HG03175 (cell line): ENCODE data around the gene AK9.
"Not testable (repeated sequence)": the region's sequence is repeated elsewhere in the genome, so short reads cannot be mapped to it uniquely, and the experiment has no call there.

Source experiments
- ATAC-seq: cut with Tn5 transposase; IDR thresholded peaks from one replicate; pipeline ENCODE4 v1.9.1; 2021; ENCODE audit warnings: mild to moderate bottlenecking, moderate library complexity; ENCODE audit not compliant: unreplicated experiment

Gene AK9

DNA sequence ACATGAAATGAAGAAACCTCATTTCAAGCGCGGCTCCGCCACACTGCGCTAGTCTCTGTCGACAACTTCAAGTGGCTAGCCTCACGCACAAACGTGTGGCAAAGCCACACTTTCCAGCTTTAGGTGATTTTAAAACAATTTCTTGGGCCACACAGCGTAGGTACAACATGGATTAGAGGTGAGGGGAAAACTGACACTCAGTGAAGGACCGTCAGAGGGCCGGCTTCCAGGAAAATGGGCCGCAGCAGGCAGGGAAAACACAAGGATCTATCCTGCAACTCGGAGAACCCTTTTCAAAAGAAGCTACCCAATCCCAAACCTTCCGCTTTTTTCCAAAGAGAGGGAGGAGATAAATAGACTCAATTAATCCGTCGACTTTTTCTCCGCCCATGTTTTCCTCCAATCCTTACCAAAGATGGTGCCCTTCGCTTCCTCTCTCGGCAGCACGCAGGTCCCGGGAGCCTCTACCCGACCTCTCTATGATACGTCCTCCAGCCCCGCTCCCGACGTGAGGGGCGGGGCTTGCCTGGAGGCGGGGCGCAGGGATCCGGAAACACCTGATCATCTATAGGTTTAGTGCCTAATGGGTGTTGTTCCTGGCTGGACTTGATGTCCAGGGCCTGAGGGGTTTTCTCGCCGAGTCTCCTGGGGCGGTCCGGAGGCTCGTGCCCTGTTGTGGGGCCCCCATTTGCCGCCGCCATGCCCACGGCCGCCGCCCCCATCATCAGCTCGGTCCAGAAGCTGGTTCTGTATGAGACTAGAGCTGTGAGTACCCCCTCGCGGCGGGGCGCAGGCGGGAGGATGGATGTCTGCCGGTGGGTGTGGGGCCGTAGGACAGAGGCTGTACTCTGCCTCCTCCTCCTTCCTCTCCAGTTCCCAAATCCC lies at the start of gene AK9, which contains the start of gene FIG4:
AK9 (minus strand) TSS at position 466 of the 885 bp plus-strand sequence. CDS start 15,457 bp downstream, outside the sequence.
FIG4 (plus strand) TSS at position 560 of the 885 bp plus-strand sequence; CDS start at position 700, 140 bp downstream.
- ATAC-seq, result peak; percentile 93

DNA sequence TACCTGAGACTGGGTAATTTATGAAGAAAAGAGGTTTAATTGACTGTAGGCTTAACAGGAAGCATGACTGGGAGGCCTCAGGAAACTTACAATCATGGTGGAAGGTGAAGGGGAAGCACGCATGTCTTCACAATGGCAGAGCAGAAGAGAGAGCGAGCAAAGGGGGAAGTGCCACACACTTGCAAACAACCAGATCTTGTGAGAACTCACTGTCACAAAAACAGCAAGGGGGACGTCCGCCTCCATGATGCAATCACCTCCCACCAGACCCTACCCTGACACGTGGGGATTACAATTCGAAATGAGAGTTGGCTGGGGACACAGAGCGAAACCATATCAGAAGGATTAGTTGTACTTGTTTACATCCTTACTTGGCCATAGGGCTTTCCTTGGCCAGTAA lies 49.8 kb upstream of the AK9 start:
- no peak for ATAC-seq

DNA sequence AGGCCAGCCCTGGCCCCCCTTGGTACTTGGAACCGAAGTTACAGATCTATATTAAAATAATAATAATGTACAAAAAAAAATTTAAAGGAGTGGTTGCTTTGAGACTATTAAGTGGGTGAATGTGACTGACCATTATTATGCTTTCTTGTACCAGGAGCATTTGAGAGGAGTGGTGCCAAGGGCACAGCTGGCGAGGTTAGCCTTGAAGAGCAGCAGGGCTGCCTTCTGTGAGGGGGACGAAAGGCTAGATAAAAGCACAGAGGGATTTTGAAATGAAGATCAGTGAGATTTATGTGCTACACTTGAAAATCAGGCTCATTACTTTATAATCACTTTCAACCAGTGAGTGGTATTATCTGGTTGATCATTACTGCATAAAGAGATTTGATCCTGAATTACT lies 48.7 kb upstream of the AK9 start:
- ATAC-seq, result no peak

DNA sequence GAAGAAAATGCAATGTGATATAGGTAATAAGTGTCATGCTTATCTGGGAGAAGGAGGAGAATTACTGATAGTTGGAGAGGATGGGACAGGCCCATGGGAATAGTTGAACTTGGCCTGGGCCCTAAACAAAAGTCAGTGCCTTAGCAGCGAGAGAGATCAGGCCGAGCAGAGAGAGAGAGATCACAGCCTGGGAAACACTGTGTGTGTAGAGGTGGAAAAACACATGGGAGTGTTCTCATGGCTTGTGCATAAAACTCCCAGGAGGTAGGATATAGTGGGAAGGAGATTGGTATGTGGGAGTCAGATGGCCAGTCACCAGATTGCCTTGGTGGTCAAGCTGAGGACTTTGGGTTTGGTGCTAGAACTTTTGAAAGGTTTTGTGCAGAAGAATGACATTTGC lies 47.7 kb upstream of the AK9 start:
- no peak for ATAC-seq

DNA sequence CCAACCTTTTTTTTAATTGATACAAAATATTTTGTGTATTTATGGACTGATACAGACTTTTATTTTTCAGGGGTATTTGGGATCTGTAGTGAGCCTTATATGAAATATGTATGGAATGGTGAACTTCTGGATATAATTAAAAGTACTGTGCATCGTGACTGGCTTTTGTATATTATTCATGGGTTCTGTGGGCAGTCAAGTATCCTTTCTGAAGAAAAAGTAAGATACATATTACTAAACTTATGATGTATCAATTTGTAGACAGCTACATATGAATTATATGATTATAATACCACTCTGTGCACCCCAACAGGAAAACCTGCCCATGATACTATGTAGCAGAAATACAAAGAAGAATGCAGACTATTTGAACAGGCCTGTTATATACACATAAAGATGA lies 47.3 kb upstream of the AK9 start:
- no peak for ATAC-seq

DNA sequence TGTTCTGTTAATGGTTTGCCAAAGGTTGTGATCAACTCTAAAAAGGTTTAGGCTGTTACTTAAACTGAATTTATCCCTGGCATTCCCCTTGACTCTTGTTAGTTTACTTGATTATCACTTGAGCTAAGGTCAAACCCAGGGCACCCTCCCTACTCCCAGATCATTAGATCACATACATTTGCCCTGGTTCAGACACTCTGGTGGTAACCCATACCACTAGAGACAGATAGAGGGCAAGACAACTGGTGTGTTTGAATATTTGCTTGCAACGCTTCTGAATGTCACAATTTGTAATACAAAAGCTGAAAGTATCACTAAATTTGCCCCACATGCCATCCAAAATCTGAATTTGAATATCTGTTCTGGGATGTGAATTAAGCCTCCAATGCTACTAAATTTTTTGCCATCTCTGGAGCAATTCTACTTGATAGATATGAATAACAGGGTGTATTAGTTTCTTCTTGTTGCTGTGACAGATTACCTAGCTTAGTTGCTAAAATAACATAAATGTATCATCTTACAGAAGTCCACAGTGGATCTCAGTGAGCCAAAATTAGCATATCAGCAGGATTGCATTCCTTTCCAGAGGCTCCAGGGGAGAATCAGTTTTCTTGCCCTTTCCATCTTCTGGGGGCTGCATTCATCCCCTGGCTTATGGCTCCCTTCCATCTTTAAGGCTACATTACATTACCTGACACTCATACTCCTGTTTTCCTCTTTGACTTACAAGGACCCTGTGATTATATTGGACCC lies 45.4 kb upstream of the AK9 start:
- no peak for ATAC-seq

DNA sequence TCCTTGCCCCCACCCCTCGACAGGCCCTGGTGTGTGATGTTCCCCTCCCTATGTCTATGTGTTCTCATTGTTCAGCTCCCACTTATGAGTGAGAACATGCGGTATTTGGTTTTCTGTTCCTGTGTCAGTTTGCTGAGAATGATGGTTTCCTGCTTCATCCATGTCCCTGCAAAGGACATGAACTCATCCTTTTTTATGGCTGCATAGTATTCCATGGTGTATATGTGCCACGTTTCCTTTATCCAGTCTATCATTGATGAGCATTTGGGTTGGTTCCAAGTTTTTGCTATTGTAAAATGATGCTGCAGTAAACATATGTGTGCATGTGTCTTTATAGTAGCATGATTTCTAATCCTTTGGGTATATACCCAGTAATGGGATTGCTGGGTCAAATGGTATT lies 34.2 kb upstream of the AK9 start:
- not testable (repeated sequence) for ATAC-seq

DNA sequence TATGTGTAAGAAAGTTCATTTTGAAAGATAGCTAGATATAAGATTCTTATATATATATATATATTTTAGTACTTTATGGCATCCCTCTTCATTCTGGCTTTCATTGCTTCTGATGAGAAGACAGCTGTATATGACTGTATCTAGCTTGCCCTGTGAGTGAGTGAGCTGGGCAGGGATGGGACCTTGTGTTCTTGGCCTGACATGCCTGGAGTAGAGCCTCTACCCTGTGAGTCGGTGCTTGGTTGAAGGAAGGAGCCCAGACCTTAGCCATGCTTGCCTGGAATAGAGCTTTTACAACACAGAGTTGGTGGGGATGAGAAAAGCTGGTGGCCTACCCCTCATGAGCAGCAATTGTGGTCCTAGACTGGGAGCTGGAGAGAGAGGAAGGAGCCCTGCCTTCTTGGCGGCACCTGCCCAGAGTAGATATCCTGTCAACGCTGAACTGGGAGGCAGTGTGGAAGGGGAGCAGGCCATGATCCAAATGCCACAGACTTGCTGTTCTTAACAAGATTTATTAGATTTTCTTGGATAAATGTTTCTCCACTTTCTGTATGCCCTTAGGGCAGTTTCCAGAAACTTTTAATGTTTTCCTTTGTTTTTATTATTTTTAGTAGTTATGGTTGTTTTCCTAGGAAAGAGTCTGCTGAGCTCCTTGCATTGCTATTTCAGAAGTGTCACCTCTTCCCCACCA lies 31.7 kb upstream of the AK9 start:
- ATAC-seq, result no peak

DNA sequence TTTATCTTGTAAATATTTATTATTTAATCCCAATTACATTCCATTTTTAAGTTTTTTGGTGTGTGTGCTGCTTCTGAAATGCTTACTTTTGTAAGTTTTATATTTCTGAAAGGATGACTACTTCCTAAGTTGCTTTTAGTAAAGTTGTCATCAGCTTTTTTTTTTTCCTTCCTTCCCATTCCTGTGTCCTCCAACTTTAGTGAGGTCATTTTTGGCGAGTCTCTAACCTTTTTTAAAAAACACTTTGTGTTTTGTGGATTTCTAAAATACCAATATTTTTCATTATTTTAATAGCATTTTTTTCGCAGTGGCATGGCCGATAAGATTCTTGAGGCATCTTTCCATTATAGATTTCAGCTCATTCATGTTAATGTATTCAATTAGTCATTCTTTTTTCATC lies 31.0 kb upstream of the AK9 start:
- no peak for ATAC-seq

DNA sequence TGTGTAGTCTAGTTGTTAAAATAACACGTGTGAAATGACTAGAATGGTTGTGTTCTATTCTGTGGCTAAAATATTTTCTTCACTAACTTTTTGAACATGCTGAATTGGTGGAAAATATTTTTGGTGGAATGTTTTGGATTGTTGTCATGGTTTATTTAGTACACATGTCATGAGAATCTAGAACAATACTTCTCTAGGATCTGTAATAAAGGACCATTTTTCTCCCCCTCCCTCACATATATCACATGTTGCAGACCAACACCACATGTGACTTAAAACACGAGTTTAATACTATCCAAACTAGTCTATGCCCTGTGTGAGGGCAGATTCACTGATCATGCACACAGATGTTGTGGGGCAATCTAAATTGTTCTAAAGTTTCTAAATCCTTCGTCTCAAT lies 29.3 kb upstream of the AK9 start:
- no peak for ATAC-seq

DNA sequence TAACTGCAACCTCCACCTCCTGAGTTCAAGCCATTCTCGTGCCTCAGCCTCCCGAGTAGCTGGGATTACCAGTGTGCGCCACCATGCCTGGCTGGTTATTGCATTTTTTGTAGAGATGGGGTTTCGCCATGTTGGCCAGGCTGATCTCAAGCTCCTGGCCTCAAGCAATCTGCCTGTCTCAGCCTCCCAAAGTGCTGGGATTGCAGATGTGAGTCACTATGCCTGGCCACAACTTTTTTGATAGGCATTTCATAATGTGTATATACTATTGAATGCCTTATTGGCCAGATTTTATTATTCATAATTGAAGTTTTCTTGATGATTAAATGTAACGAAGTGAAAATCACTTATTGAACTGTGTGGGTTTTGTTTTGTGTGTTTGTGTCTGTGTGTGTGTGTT lies 28.0 kb upstream of the AK9 start:
- no peak for ATAC-seq

DNA sequence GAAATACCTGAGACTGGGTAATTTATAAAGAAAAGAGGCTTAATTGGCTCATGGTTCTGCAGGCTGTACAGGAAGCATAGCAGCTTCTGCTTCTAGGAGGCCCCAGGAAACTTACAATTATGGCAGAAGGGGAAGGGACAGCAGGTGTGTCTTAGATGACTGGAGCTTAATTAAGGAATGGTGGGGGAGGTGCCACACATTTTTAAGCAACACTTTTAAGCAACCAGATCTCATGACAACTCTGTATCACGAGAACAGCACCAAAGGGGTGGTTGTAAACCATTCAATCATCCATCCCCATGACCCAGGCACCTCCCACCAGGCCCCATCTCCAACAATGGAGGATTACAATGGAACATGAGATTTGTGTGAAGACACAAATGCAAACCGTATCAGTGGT lies 27.0 kb upstream of the AK9 start:
- no peak for ATAC-seq

DNA sequence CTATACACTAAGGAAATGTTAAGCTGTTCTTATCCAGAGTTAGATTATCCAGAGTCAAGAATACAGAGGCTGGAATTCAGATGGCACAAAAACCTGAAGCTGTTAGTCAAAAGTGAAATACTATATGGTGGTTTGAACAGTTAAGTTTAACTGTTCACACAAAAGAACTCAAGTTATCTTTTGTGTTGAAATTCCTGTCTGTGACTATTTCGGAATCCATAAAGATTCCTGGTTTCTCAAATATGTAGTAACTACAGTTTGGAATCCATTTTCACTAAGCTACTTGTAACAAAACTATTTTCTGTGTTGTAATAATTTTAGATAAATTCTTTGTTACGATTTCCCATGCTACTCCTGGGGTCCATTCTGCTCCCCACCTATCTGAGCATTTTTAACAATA lies 24.6 kb upstream of the AK9 start:
- ATAC-seq, result no peak

DNA sequence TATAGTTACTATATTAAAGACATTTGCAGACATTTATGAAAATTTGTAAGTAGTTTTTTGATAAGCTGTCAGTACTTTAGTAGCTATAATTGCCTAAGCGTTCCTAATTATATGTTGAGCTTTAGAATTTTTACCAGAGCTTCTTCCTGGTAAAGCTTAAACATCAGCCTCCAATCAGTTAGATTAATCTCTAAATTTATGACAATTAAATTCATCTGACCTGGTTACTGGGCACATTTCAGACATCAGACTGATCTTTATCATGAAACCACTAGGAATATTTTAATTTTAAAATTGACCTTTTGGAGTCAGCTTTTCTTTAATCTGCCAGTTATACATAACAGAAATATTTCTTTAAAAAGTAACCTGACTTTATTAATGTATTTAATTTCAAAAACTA lies 23.6 kb upstream of the AK9 start:
- no peak for ATAC-seq

DNA sequence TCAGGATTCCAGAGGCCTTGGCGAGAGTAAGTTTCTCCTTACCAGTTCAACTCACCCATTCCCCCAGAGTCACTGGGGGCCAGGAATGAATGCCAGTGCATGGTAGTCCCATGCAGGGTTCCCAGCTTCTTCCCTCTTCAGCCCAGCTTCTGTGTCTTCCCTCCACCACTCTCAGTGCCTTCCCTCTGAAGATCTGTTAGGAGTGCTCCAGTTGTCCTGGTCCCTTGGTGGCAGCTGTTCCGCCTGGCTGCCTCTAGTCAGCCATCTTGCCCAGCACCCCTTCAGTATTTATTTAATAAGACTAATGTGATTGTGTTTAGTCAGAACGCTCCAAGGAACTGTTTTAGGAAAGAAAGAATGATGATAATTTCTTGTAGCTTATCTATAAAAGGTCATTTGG lies 23.2 kb upstream of the AK9 start:
- ATAC-seq, result no peak

DNA sequence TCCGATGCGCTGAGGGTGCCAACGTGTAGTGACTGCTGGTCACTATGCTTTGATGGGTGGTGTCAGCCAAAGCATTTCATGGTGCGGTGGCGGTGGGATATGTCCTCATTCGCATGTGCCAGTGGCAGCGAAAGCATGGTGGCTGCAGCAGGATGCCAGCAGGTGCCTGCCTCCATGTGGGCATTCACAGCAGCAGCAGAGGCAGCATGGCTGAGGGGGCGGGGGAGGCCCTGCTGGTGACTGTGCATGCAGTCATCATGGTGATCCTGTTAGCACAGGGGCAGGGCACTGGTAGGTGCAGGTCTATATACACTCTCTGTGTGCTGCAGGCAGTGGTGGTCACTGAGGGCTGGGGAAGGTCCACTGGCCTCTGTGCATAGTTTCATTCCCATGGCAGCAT lies 22.1 kb upstream of the AK9 start:
- ATAC-seq, result no peak

DNA sequence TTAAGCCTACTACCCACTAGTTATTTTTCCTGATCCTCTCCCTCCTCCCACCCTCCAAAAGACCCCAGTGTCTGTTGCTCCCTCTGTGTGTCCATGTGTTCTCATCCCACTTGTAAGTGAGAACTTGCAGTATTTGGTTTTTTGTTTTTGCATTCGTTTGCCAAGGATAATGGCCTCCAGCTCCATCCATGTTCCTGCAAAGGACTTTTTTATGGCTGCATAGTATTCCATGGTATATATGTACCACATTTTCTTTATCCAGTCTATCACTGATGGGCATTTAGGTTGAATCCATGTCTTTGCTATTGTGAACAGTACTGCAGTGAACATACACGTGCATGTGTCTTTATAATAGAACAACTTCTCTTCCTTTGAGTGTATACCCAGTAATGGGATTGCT lies 17.1 kb upstream of the AK9 start:
- not testable (repeated sequence) for ATAC-seq

DNA sequence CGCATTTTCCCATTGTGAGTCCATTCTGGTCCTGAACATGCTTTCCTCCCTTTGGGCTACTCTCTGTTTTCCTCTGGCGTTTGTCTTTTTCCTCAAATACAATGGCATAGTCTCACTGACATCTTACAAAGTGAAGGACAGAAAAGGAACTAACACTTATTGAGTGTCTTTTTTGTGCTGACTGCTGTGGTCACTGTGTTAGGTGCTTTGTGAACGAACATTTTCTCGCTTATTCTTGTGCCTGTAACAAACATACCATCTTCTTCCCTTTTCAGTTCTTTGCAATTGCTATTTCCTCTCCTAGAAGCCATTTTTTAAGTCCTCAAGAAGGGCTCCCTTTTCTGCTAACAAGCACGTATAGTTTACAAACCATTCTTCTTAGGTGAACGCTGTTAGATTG lies 15.5 kb upstream of the AK9 start:
- no peak for ATAC-seq

DNA sequence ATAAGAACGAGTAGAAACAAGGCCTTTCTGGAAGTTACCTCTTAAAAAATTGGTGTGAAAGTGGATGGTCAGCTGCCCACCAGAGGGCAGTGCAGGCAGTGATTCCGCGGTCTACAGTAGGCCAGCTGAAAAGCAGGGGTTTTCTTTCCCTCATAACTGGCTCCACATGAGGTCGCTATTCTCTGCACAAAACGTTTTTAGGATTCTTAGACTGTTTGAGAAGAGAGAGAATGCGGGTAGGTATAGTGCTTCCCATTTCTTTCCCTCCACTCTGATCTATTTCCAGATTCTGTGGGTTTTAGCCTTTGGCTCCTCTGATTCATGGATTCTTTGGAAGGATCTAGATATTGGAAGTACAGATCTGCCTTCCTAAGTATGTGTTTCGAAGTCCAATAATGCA lies 14.3 kb upstream of the AK9 start:
- peak; percentile 89 for ATAC-seq

DNA sequence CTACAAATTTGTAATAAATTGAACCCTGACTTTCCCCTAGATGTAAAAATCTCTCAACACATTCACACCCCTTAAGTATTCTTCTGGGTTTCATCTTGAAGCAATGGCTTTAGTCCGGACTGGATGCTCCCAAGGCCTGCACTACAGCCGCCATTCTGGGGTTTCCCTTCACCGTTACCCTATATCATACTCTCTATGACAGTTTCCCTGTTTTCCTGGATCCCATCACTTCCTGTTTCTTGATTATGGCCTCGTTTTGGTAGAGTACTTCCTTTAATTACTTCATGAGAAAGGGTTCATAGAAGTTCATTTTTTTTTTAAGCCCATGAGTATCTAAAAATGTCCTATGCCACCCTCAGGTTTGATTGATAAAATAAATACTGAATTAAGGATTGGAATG lies 11.8 kb upstream of the AK9 start:
- no peak for ATAC-seq

DNA sequence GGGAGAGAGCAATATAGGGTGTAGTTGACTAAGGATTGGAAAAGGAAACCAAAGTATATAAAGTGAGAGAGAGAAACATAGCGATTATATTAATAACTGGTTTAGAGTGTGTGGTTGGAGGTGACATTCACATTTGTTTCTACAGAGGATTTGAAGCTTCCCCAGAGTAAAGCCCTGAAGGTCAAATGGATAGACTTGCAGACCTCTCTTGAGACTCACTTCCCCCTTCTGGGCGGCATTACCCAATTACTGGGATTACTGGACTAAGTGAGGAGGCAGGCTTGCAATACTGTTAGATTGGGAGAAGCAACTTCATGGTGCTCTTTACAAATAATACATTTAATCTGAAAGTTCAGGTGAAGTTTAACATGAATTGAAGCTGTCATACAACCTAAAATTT lies 10.8 kb upstream of the AK9 start:
- no peak for ATAC-seq

DNA sequence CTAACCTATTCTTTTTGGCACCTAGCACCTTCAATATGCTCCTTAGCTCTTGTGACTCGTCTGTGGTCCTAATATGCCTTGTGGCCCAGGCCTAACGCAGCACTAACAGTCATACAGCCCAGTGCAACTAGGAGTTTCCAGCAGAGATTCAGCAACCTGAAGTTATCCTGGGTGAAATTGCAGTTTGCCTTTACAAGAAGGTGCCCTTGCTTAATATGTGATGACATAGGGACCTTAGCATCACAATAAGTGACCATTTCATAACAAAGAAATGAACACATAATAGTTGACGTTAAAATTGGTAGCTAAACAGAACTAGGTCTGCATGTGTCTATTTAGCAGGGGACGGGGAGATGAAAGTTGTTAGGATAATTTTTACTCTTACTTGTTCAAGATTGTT lies 10.2 kb upstream of the AK9 start:
- no peak for ATAC-seq
